ENCODE measurements around the gene LGI1. TPM values are rescaled to one million over a fixed set of nuclear protein-coding genes. Genes with fewer than 3 reads are reported as not detected.

The LGI1 gene
- total RNA-seq, 1 donor from 2014 or later, result not detected

DNA sequence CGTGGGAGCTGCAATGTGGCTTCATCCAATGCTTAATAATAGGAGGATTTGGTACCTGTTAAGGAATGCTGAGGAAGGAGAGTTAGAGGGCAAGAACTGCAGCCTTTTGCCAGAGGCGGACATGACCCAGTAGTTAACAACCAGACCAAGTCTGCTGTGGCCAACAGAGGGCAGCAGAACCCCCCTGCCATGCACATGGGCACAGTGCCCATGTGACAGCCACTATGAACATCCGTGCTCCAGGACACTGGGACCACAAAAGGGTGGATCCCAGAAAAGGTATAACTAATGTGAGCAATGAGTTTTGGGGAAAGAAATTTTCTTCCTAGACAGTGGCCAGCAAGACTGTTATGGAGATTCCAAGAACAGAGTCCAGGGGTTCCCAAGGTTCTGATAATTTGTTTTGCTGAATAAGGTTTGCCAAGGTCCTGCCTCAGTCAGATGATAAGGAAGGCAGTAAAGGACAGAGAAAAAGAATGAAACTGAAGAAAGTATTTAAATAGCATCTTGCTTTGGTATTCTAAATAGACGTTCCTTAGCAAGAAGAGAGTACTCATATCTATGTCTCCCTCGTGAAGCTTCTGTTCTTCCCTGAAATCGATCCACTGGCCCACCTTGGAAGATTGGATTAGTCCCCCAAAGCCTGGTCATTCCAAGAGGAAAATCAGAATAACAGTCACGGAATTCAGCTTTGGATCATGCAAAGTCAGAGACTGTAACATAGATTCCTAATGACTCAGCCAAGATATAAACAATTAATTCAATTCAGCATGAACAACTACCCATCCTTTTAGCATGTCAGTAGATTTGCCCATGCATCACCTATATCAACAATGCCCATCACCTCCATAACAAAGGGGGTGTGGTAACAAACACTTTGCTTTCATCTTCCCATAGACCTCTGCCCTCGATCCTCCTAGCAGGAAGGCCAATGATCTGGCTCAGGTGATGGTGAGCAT lies 56.0 kb downstream of the LGI1 start:
- TF ChIP-seq, protein P1, sequence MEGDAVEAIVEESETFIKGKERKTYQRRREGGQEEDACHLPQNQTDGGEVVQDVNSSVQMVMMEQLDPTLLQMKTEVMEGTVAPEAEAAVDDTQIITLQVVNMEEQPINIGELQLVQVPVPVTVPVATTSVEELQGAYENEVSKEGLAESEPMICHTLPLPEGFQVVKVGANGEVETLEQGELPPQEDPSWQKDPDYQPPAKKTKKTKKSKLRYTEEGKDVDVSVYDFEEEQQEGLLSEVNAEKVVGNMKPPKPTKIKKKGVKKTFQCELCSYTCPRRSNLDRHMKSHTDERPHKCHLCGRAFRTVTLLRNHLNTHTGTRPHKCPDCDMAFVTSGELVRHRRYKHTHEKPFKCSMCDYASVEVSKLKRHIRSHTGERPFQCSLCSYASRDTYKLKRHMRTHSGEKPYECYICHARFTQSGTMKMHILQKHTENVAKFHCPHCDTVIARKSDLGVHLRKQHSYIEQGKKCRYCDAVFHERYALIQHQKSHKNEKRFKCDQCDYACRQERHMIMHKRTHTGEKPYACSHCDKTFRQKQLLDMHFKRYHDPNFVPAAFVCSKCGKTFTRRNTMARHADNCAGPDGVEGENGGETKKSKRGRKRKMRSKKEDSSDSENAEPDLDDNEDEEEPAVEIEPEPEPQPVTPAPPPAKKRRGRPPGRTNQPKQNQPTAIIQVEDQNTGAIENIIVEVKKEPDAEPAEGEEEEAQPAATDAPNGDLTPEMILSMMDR (IDR thresholded peaks at IDR 0.05; ENCODE audit: insufficient read depth, low read length, poor library complexity, severe bottlenecking), result peak; percentile 72
- no peaks in the 10 kb centered on the region for H3K27me3 ChIP-seq (ENCODE audit: control insufficient read depth, insufficient read depth, low read length)
- no peak for DNase-seq (ENCODE audit: low read depth)
- no peaks in the 10 kb centered on the region for H3K36me3 ChIP-seq (ENCODE audit: control insufficient read depth, insufficient read depth, low read length)
- no peak overlapping the region for H3K4me3 ChIP-seq (ENCODE audit: low read depth, low read length)

DNA sequence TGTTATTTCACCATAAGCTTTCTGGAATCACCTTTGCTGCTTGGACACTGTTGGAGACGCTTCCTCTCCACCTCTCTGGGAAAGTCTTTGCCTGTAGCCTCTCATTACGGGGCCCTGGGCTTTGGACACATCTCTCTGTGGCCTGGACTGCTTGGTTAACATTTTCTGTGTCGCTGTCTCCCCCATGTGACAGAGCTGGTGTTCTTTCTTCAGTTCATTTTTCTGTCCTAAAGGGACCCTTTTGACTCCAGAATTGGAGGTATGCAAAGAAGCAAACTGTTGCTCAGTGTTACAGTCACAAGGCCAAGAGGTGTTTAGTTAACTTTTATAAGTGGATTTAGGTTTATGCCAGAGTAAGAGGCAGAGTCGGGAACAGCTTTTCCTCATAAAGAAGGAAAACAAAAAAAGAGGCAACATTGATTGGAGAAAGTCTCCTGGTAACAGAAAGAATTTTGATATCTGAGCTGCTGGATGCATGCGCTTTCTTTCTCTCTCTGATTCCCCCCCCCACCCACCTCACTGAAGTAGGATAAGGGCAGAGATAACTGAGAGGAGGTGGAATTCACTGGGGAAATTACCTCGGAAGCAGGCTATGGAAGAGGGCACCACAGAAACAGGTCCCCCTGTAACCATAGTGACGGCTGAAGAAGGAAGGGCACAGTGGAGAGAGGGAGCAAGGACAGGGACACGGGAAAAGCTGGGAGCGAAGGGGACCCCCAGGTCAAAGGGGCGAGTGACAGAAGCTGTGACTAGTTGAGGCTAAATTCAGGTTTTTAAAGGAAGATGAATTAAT lies 57.8 kb downstream of the LGI1 start:
- H3K4me3 ChIP-seq (ENCODE audit: low read depth, low read length), result no peak overlapping the region
- TF ChIP-seq, protein P1 (IDR thresholded peaks at IDR 0.05; ENCODE audit: insufficient read depth, low read length, poor library complexity, severe bottlenecking), result peak; percentile 19
- no peak for DNase-seq (ENCODE audit: low read depth)
- H3K36me3 ChIP-seq (ENCODE audit: control insufficient read depth, insufficient read depth, low read length), result no peaks in the 10 kb centered on the region
- H3K27me3 ChIP-seq (ENCODE audit: control insufficient read depth, insufficient read depth, low read length), result no peaks in the 10 kb centered on the region

GRCh38 chr10:93816123-93816747 lies 58.5 kb downstream of the LGI1 start:
- TF ChIP-seq, protein P1 (IDR thresholded peaks at IDR 0.05; ENCODE audit: insufficient read depth, low read length, poor library complexity, severe bottlenecking), result peak; percentile 88
- DNase-seq (ENCODE audit: low read depth), result peak; percentile 14
- no peaks in the 10 kb centered on the region for H3K27me3 ChIP-seq (ENCODE audit: control insufficient read depth, insufficient read depth, low read length)
- H3K4me3 ChIP-seq (ENCODE audit: low read depth, low read length), result no peak overlapping the region
- no peaks in the 10 kb centered on the region for H3K36me3 ChIP-seq (ENCODE audit: control insufficient read depth, insufficient read depth, low read length)

DNA sequence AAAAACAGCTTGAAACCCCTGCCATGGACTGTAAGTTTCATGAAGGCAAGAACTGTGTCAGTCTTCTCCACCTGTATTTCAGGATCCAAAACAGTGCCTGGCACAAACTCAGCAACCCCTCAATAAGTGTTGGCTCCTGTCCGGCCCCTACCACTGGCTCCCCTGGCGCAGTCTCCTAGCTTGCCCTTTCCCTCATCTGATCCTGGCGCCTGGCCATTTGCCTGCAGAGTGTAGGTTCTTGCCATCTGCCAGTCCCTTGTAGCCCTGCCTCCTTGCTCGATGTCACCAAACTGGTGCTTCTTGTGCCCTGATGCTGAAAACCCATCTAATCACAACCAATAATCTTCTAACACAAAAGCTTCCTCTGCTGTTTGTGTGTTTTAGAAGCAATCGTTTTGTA lies 60.4 kb downstream of the LGI1 start:
- Histone ChIP-seq H3K4me3 (ENCODE audit: low read depth, low read length) (no peak overlapping the region), H3K36me3 (ENCODE audit: control insufficient read depth, insufficient read depth, low read length) (no peaks in the 10 kb centered on the region), H3K27me3 (ENCODE audit: control insufficient read depth, insufficient read depth, low read length) (no peaks in the 10 kb centered on the region)
- TF ChIP-seq, protein P1 (IDR thresholded peaks at IDR 0.05; ENCODE audit: insufficient read depth, low read length, poor library complexity, severe bottlenecking), result no peak
- DNase-seq (ENCODE audit: low read depth), result no peak

GRCh38 chr10:93819520-93819919 lies 61.8 kb downstream of the LGI1 start:
- TF ChIP-seq, protein P1 (IDR thresholded peaks at IDR 0.05; ENCODE audit: insufficient read depth, low read length, poor library complexity, severe bottlenecking), result no peak
- no peak overlapping the region for H3K4me3 ChIP-seq (ENCODE audit: low read depth, low read length)

More at GRCh38 chr10:93819520-93819919, 61.8 kb downstream of the LGI1 start:
- Histone ChIP-seq H3K36me3 (ENCODE audit: control insufficient read depth, insufficient read depth, low read length) (no peaks in the 10 kb centered on the region), H3K27me3 (ENCODE audit: control insufficient read depth, insufficient read depth, low read length) (no peaks in the 10 kb centered on the region)
- DNase-seq (ENCODE audit: low read depth), result no peak

All from kidney epithelial cell (primary cell).